HepG2 (cell line): ENCODE results near the gene CIAPIN1.

Source experiments
- ATAD3A ChIP-seq: sonication (generic); formaldehyde crosslinking; IDR thresholded peaks from 2 replicates; pipeline ENCODE4 v1.4.0; 2020; ENCODE audit warnings: missing genetic modification reagents
- HOXA3 ChIP-seq: sonication (generic); formaldehyde crosslinking; IDR thresholded peaks from 2 replicates; pipeline ENCODE4 v1.5.0; 2020; ENCODE audit warnings: missing genetic modification reagents
- MAFF ChIP-seq: IDR thresholded peaks from 2 replicates; pipeline ENCODE4 v1.6.1; 2011; ENCODE audit warnings: low read depth, low read length, improper control_type of control experiment
- TF ChIP-seq, protein P1 (sequence below): sonication (generic); formaldehyde crosslinking; conservative IDR thresholded peaks from 2 replicates; pipeline ENCODE4 v1.4.0; 2020; ENCODE audit warnings: missing genetic modification reagents
- TF ChIP-seq, protein P2 (sequence below): sonication (generic); formaldehyde crosslinking; IDR thresholded peaks from 2 replicates; pipeline ENCODE4 v1.5.0; 2020; ENCODE audit warnings: mild to moderate bottlenecking, missing genetic modification reagents, moderate library complexity

DNA sequence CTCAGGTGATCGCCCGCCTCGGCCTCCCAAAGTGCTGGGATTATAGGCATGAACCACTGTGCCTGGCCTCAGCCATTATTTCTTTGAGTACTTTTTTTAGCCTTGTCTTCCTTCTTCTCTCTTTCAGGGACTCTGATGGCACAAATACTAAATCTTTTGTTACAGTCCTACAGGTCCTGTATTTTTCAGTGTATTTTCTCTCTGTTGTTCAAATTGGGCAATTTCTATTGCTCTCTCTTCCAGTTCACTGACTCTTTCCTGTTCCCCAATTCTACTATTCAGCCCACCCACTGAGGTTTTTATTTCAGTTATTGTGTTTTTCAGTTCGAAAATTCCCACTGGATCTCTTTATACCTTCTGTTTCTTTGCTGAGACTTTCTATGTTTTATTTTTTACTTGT lies 46.6 kb upstream of the CIAPIN1 start:
- TF ChIP-seq ATAD3A = no peak
- TF ChIP-seq, protein P1, sequence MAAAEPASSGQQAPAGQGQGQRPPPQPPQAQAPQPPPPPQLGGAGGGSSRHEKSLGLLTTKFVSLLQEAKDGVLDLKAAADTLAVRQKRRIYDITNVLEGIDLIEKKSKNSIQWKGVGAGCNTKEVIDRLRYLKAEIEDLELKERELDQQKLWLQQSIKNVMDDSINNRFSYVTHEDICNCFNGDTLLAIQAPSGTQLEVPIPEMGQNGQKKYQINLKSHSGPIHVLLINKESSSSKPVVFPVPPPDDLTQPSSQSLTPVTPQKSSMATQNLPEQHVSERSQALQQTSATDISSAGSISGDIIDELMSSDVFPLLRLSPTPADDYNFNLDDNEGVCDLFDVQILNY = no peak
- no peak for TF ChIP-seq MAFF
- TF ChIP-seq HOXA3 (CRISPR knock-in tag) = no peak
- TF ChIP-seq, protein P2, sequence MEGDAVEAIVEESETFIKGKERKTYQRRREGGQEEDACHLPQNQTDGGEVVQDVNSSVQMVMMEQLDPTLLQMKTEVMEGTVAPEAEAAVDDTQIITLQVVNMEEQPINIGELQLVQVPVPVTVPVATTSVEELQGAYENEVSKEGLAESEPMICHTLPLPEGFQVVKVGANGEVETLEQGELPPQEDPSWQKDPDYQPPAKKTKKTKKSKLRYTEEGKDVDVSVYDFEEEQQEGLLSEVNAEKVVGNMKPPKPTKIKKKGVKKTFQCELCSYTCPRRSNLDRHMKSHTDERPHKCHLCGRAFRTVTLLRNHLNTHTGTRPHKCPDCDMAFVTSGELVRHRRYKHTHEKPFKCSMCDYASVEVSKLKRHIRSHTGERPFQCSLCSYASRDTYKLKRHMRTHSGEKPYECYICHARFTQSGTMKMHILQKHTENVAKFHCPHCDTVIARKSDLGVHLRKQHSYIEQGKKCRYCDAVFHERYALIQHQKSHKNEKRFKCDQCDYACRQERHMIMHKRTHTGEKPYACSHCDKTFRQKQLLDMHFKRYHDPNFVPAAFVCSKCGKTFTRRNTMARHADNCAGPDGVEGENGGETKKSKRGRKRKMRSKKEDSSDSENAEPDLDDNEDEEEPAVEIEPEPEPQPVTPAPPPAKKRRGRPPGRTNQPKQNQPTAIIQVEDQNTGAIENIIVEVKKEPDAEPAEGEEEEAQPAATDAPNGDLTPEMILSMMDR (CRISPR knock-in tag) = no peak
